SK-N-SH treated with all-trans-retinoic acid at 6 μM for 48 hours (cell line): Measurements from ENCODE around the gene SPDYE6.
"Not testable (repeated sequence)": the region's sequence is repeated elsewhere in the genome, so short reads cannot be mapped to it uniquely, and the experiment has no call there.

Experiments used
- ATAC-seq: fragments of 200-7000 bp; cut with Tn5 transposase; 3 replicates; pipeline ENCODE4 v1.9.1; 2020; ENCODE audit warnings: mild to moderate bottlenecking, moderate library complexity
- ARNTL ChIP-seq: fragments of 450-650 bp; formaldehyde crosslinking; IDR thresholded peaks from 2 replicates; pipeline ENCODE4 v1.5.0; 2020; ENCODE audit warnings: low read depth, mild to moderate bottlenecking, moderate library complexity, borderline replicate concordance
- CREB5 ChIP-seq: fragments of 250-450 bp; sonication (Bioruptor Pico); IDR thresholded peaks from 2 replicates; pipeline ENCODE4 v1.5.1; 2020; ENCODE audit warnings: low read depth, mild to moderate bottlenecking, moderate library complexity
- CSDC2 ChIP-seq: fragments of 250-450 bp; sonication (Bioruptor Pico); IDR thresholded peaks from 2 replicates; pipeline ENCODE4 v1.5.0; 2020; ENCODE audit warnings: mild to moderate bottlenecking, moderate library complexity
- ESRRG ChIP-seq: fragments of 250-450 bp; sonication (Bioruptor Pico); IDR thresholded peaks from 2 replicates; pipeline ENCODE4 v1.6.1; 2021; ENCODE audit warnings: mild to moderate bottlenecking
- GLIS3 ChIP-seq: fragments of 250-450 bp; sonication (Bioruptor Pico); IDR thresholded peaks from 2 replicates; pipeline ENCODE4 v1.5.0; 2020; ENCODE audit warnings: mild to moderate bottlenecking, moderate library complexity
- ISL1 ChIP-seq: fragments of 250-450 bp; sonication (Bioruptor Pico); IDR thresholded peaks from 2 replicates; pipeline ENCODE4 v2.1.2; 2022; ENCODE audit warnings: mild to moderate bottlenecking, moderate library complexity
- OSR1 ChIP-seq: fragments of 250-450 bp; sonication (Bioruptor Pico); IDR thresholded peaks from 2 replicates; pipeline ENCODE4 v1.8.0; 2022; ENCODE audit warnings: moderate library complexity, mild to moderate bottlenecking, inconsistent platforms
- POU6F1 ChIP-seq: fragments of 250-450 bp; sonication (Bioruptor Pico); IDR thresholded peaks from 2 replicates; pipeline ENCODE4 v1.8.0; 2021; ENCODE audit warnings: low read depth, mild to moderate bottlenecking, moderate library complexity, borderline replicate concordance
- PPARA ChIP-seq: fragments of 250-450 bp; sonication (Bioruptor Pico); IDR thresholded peaks from 2 replicates; pipeline ENCODE4 v1.5.0; 2020; ENCODE audit warnings: mild to moderate bottlenecking, borderline replicate concordance
- RARB ChIP-seq: fragments of 250-450 bp; sonication (Bioruptor Pico); IDR thresholded peaks from 2 replicates; pipeline ENCODE4 v1.8.0; 2021; ENCODE audit warnings: mild to moderate bottlenecking, moderate library complexity
- SNAI2 ChIP-seq: fragments of 250-450 bp; sonication (Bioruptor Pico); IDR thresholded peaks from 2 replicates; pipeline ENCODE4 v1.5.0; 2020; ENCODE audit warnings: mild to moderate bottlenecking, moderate library complexity
- TCF4 ChIP-seq: fragments of 250-450 bp; sonication (Bioruptor Pico); IDR thresholded peaks from 2 replicates; pipeline ENCODE4 v1.8.0; 2021; ENCODE audit warnings: mild to moderate bottlenecking, moderate library complexity, borderline replicate concordance
- TOX ChIP-seq: fragments of 250-450 bp; sonication (Bioruptor Pico); IDR thresholded peaks from 2 replicates; pipeline ENCODE4 v1.8.0; 2021; ENCODE audit warnings: mild to moderate bottlenecking, moderate library complexity, borderline replicate concordance
- TSHZ2 ChIP-seq: fragments of 250-450 bp; sonication (Bioruptor Pico); IDR thresholded peaks from 2 replicates; pipeline ENCODE4 v1.5.0; 2020; ENCODE audit warnings: mild to moderate bottlenecking, moderate library complexity
- ZC3H10 ChIP-seq: fragments of 250-450 bp; sonication (Bioruptor Pico); IDR thresholded peaks from 2 replicates; pipeline ENCODE4 v1.5.1; 2021; ENCODE audit warnings: mild to moderate bottlenecking, moderate library complexity
- ZFP3 ChIP-seq: fragments of 250-450 bp; sonication (Bioruptor Pico); IDR thresholded peaks from 2 replicates; pipeline ENCODE4 v1.5.0; 2020; ENCODE audit warnings: mild to moderate bottlenecking, moderate library complexity
- ZNF565 ChIP-seq: fragments of 450-650 bp; formaldehyde crosslinking; conservative IDR thresholded peaks from 2 replicates; pipeline ENCODE4 v1.5.0; 2020; ENCODE audit warnings: low read depth, mild to moderate bottlenecking, moderate library complexity
- ZNF70 ChIP-seq: fragments of 450-650 bp; formaldehyde crosslinking; IDR thresholded peaks from 2 replicates; pipeline ENCODE4 v1.5.0; 2020; ENCODE audit warnings: mild to moderate bottlenecking, moderate library complexity
- ZNF8 ChIP-seq: fragments of 450-650 bp; formaldehyde crosslinking; IDR thresholded peaks from 2 replicates; pipeline ENCODE4 v1.5.0; 2020; ENCODE audit warnings: mild to moderate bottlenecking, moderate library complexity
- TF ChIP-seq, protein P1 (sequence below): fragments of 250-450 bp; sonication (Bioruptor Pico); IDR thresholded peaks from 2 replicates; pipeline ENCODE4 v1.8.0; 2020; ENCODE audit warnings: mild to moderate bottlenecking, moderate library complexity, borderline replicate concordance

SPDYE6 gene

DNA sequence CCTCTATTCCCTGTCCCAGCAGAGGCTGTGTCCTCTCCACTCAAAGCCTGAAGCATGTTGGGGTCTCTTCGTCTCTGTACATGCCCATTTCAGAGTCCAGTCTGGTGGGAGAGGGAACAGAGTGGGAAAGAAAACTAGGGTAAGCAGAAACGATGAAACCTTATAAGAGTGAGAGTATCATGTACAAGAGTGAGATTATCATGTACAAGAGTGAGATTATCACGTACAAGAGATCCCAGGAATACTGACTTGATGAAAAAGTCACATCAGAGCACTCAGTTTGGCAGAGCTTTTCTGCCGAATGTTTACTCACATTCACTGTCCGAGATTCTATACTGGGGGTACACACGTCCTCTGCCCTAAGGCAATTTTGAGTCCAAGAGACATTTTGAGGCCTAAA is at the start of gene SPDYE6:
Gene SPDYE6 (minus strand): TSS at position 101 of the 400 bp plus-strand sequence. CDS start 421 bp downstream, outside the sequence.
- not testable (repeated sequence) for ATAC-seq

DNA sequence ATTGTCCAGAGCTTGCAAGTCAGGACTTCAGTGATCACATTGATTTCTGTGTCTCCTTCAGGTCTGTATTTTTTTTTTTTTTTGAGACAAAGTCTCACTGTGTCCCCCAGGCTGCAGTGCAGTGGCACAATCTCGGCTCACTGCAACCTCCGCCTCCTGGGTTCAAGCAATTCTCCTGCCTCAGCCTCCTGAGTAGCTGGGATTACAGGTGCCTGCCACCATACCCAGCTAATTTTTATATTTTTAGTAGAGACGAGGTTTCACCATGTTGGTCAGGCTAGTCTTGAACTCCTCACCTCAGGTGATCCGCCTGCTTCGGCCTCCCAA is 48.6 kb upstream of the SPDYE6 start:
- ATAC-seq, result not testable (repeated sequence)

DNA sequence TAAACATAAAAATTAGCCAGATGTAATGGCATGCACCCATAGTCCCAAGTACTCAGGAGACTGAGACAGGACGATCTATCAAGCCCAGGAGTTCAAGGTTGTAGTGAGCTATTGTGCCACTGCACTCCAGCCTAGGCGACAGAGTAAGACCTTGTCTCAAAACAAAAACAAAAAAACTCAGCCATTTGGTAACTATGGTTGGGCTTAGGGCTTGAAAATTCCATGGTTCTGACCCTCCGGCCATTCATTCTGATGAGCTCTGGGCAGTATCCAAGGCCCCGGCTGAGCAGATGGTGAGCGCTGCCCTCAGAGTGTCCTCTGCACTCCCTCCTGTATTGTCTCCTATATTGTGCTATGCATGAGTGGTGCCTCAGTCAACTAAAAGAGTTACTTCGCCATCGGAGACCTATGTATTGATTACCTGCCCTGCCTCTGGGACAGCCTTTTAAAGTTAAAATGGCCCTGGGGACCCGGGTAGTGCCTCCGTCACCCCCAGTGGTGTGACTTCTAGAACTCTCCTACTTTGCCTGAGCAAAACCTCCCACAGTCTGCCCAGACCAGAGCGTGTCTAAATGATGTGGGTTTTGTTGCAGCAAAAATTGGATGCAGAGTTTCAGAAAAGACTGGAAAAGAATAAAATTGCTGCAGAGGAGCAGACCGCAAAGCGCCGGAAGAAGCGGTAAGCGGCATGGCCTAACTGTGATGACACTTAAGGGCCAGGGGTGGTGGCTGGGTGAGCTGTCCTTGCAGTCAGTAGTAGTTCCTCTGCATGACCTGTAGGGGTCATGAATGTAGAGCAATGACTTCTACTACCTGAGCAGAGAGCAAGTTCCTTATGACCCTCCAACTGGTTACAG is 48.0 kb upstream of the SPDYE6 start:
- TF ChIP-seq OSR1 (no peak), TCF4 (CRISPR knock-in tag) (no peak), ESRRG (CRISPR knock-in tag) (no peak), ZFP3 (no peak), ZC3H10 (CRISPR knock-in tag) (no peak), ZNF8 (CRISPR knock-in tag) (no peak), TOX (CRISPR knock-in tag) (no peak)
- peak; percentile 96 for ATAC-seq

- ATAC-seq, result no peak
- TF ChIP-seq ARNTL (CRISPR knock-in tag) (no peak), TSHZ2 (no peak), ZNF565 (CRISPR knock-in tag) (no peak), RARB (CRISPR knock-in tag) (no peak), ZNF70 (CRISPR knock-in tag) (no peak), CREB5 (no peak), CSDC2 (CRISPR knock-in tag) (no peak), POU6F1 (no peak), TCF4 (CRISPR knock-in tag) (no peak), GLIS3 (CRISPR knock-in tag) (no peak)
- TF ChIP-seq, protein P1, sequence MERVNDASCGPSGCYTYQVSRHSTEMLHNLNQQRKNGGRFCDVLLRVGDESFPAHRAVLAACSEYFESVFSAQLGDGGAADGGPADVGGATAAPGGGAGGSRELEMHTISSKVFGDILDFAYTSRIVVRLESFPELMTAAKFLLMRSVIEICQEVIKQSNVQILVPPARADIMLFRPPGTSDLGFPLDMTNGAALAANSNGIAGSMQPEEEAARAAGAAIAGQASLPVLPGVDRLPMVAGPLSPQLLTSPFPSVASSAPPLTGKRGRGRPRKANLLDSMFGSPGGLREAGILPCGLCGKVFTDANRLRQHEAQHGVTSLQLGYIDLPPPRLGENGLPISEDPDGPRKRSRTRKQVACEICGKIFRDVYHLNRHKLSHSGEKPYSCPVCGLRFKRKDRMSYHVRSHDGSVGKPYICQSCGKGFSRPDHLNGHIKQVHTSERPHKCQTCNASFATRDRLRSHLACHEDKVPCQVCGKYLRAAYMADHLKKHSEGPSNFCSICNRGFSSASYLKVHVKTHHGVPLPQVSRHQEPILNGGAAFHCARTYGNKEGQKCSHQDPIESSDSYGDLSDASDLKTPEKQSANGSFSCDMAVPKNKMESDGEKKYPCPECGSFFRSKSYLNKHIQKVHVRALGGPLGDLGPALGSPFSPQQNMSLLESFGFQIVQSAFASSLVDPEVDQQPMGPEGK (CRISPR knock-in tag), result no peak
- TF ChIP-seq, all 23 proteins: peak for 0
Measured at GRCh38 chr7:102403563-102403962, 47.3 kb upstream of the SPDYE6 start.

- ATAC-seq, result no peak
- TF ChIP-seq, protein P1 (CRISPR knock-in tag), result no peak
- TF ChIP-seq ZNF565 (CRISPR knock-in tag), result no peak
- TF ChIP-seq ISL1, result no peak
- TF ChIP-seq GLIS3 (CRISPR knock-in tag), result no peak
- TF ChIP-seq SNAI2 (CRISPR knock-in tag), result no peak
- no peak for TF ChIP-seq TOX (CRISPR knock-in tag)
- no peak for TF ChIP-seq ESRRG (CRISPR knock-in tag)
- no peak for TF ChIP-seq OSR1
- TF ChIP-seq ARNTL (CRISPR knock-in tag), result no peak
- TF ChIP-seq ZNF70 (CRISPR knock-in tag), result no peak
- no peak for TF ChIP-seq PPARA (CRISPR knock-in tag)
- TF ChIP-seq RARB (CRISPR knock-in tag), result no peak
- TF ChIP-seq ZNF8 (CRISPR knock-in tag), result no peak
- no peak for TF ChIP-seq TSHZ2
Measured at GRCh38 chr7:102400360-102400759, 44.1 kb upstream of the SPDYE6 start.
